C4-2B (cell line): ENCODE results near the gene AEBP1.

ENCODE experiments used
- H3K27ac ChIP-seq: fragments of 450-650 bp; 2 replicates; pipeline ENCODE4 v1.5.1; 2017
- ZFX ChIP-seq: fragments of 450-650 bp; IDR thresholded peaks from 2 replicates; pipeline ENCODE4 v1.6.1; 2017
- TF ChIP-seq, protein P1 (sequence below): fragments of 450-650 bp; conservative IDR thresholded peaks from 2 replicates; pipeline ENCODE4 v1.5.1; 2017; ENCODE audit warnings: mild to moderate bottlenecking

The AEBP1 gene

DNA sequence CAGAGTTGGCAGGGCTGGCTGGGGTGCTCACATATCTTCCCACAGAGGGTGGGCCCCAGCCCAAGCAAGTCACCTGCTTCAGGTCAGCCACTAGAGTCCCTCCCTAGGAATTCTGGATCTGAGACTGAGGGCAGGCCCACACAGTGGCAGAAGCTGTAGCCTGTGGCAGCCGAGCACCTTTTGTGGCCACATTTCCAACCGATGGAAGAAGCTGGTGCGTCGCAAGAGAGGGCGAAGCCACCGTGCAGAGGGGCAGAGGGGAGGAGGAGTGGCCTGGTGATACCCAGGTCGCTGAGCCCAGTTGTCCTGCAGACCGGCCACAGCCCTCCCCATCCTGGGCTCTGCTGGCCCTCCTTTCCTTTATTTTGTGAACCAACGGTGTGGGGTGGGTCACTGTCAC lies 27.1 kb upstream of the AEBP1 start:
- TF ChIP-seq, protein P1, sequence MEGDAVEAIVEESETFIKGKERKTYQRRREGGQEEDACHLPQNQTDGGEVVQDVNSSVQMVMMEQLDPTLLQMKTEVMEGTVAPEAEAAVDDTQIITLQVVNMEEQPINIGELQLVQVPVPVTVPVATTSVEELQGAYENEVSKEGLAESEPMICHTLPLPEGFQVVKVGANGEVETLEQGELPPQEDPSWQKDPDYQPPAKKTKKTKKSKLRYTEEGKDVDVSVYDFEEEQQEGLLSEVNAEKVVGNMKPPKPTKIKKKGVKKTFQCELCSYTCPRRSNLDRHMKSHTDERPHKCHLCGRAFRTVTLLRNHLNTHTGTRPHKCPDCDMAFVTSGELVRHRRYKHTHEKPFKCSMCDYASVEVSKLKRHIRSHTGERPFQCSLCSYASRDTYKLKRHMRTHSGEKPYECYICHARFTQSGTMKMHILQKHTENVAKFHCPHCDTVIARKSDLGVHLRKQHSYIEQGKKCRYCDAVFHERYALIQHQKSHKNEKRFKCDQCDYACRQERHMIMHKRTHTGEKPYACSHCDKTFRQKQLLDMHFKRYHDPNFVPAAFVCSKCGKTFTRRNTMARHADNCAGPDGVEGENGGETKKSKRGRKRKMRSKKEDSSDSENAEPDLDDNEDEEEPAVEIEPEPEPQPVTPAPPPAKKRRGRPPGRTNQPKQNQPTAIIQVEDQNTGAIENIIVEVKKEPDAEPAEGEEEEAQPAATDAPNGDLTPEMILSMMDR, result no peak
- no peak for TF ChIP-seq ZFX
- no peak overlapping the region for H3K27ac ChIP-seq

DNA sequence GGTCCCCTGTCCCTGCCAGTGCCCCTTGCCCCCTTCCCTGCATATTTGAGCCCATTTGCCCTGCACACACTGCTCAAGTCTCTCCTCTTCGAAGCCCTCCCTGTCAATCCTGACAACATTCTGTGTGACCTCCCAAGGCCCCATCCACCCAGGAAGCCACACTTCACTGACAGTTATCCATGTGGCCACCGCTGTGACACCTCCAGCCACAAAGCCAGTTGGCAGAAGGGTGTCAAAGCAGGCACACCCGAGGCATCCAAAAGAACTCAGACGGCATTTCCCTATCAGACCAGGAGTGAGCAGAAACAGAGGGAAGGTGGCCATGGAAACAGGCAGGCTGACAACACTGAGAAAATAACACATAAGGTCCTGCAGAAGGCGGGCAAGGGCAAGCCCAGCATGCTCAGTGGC lies 26.5 kb upstream of the AEBP1 start:
- TF ChIP-seq, protein P1, result no peak
- TF ChIP-seq ZFX, result no peak
- no peak overlapping the region for H3K27ac ChIP-seq

DNA sequence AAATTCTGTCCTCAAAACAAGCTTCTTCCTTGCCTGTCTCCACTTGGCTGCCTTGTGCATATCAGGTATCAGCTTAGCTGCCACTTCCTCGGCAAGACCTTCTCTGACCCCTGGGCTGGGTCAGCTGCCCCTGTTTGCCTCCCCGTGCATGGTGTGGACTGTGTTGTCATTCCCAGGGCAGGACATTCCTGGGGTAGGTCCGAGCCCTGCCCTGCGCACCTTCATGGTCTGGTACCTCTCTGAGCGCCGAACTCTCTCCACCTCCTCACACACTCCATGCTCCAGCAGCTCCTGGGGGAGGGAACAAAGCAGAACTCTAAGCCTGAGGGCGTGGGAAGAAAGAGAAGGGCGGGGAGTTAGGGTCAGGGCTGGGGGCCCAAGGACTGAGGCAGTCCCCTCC lies 25.6 kb upstream of the AEBP1 start:
- H3K27ac ChIP-seq, result no peak overlapping the region

DNA sequence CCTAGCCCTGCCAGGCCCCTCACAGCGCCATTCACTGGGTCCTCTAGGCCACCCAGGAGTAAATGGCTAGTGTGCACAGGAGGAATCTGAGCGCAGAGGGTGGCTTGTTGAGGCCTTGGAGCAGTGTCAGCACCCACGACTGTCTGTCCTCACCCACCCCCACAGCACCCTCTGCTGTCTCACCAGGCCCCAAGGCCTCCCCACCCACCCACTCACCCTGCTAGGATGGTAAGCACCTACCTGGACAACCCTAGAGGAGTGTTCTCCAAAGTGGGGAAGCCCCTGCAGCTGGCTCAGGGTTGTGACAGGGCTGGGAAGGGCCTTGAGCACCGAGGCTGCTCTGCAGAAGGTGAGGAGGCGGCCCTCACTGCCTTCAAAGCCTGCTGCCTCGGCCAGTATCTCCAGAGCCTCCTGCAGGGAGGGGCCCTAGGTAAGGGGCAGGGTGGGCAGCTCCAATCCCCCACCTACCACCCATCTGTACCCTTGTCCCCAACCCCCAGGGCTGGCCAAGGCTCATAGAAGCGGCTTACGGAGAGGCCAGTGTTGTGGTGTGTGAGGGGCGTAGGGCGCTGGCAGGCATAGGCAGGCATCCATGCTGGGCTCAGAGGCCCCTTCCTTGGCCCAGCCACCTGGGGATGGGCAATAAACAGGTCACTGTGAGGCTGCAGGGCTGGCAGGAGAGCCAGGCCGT lies 24.7 kb upstream of the AEBP1 start:
- TF ChIP-seq, protein P1, result no peak
- TF ChIP-seq ZFX, result no peak
- no peak overlapping the region for H3K27ac ChIP-seq

More for the DNA sequence above, 25.6 kb upstream of the AEBP1 start:
- TF ChIP-seq ZFX, result no peak

DNA sequence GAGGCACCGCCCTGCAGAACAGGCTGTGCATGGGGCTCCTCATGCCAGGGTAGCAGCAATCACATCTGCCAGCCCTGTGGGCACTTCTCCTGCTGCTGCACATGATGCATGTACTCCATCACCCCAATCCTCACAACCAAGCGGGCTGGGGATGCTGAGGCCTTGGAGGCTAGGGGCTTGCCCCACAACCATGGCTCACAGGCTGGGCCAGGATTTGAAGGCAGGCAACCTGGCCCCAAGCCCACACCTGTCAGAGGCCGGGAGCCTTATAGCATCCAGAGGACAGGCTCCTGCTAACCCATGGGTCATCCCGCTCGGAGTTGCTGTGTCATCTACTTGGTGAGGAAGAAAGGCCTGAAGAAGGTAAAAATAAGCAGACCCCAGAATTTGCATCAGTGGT lies 24.0 kb upstream of the AEBP1 start:
- TF ChIP-seq, protein P1, result no peak
- TF ChIP-seq ZFX, result no peak
- H3K27ac ChIP-seq, result no peak overlapping the region

DNA sequence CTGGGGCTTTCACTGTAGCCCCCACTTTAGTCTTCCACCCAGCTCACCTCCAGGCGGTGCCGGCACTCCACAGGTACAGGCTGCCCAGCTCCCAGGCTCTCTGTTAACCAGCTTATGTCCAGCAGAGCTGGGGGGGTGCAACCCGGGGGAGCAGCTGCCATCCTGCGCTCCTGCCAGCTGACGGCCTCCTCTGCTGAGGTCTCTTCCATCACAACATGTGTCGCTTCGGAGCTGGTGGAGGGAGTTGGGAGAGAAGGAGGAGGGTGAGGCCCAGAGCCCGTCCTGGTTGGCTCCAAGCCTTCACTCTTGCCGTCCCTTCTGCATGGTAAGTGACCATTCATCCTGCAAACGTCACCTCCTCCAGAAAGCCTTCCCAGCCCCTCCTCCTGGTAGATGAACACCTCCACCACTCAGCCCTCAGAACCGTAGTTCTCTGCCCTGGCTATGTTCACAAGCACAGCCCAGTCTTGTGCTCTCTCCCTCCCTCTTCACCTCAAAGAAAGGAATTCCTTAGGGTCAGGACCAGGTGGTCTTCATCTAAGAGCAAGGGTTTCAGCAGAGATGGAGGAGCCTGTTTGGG lies 23.4 kb upstream of the AEBP1 start:
- no peak for TF ChIP-seq ZFX
- TF ChIP-seq, protein P1, result no peak

DNA sequence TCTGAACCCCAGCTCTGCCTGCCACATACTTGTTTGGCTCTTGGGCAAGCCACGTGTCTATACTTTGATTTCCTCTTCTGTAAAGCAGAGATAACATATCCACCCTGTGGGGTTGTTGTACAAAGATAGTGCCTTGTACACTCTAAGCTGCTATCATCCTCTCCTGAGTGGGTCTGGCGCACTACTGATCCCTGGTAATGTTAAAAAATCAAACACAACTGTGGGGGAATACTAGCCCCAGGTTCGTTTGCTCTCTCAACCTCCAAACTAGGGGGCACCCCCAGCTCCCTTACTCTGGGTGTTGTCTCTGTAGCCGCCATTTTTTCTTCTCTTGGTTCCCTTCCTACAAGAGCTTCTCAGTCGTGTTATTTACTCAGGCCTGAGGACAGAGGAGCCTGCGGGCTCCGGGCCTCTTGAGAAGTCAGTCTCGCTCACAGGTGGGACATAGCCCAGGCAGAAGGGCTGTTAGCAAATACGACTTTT lies 22.8 kb upstream of the AEBP1 start:
- peak overlapping the region; percentile 92 for H3K27ac ChIP-seq
- TF ChIP-seq, protein P1, result no peak
- TF ChIP-seq ZFX, result no peak

More for the DNA sequence above, 23.4 kb upstream of the AEBP1 start:
- no peak overlapping the region; the same call in 1 of the 2 replicates for H3K27ac ChIP-seq
